ENCODE data around the gene IQCF6.

The IQCF6 gene

DNA sequence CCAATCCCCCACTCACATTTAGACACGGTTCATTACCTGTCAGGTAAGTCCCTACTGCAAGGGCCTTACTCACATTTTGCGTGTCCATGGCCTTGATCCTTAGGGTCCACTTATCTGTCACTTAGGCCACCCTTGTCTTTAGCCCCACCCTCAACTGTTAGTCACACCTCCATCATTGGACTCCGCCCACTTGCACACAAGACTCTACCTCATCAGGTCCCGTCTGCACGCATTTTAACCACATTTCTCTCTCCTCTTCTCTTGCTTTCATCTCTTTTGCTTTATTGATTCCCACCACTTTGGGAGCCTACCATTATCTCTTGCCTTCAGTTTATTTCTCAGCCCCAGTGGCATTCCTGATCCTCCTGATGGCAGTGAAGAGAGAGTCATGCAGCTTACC is at the start of gene IQCF6:
IQCF6 (minus strand) TSS at position 101 of the 400 bp plus-strand sequence; CDS start at position 88, 13 bp downstream.
- TF ChIP-seq, protein P1, sequence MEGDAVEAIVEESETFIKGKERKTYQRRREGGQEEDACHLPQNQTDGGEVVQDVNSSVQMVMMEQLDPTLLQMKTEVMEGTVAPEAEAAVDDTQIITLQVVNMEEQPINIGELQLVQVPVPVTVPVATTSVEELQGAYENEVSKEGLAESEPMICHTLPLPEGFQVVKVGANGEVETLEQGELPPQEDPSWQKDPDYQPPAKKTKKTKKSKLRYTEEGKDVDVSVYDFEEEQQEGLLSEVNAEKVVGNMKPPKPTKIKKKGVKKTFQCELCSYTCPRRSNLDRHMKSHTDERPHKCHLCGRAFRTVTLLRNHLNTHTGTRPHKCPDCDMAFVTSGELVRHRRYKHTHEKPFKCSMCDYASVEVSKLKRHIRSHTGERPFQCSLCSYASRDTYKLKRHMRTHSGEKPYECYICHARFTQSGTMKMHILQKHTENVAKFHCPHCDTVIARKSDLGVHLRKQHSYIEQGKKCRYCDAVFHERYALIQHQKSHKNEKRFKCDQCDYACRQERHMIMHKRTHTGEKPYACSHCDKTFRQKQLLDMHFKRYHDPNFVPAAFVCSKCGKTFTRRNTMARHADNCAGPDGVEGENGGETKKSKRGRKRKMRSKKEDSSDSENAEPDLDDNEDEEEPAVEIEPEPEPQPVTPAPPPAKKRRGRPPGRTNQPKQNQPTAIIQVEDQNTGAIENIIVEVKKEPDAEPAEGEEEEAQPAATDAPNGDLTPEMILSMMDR (IDR thresholded peaks at IDR 0.05; ENCODE audit: control insufficient read depth, extremely low read depth, insufficient read depth): no peak
- no peak for DNase-seq (ENCODE audit: low read depth)
- no peak within 1 kb of the TSS for H3K4me3 ChIP-seq (ENCODE audit: low read depth, low read length)

DNA sequence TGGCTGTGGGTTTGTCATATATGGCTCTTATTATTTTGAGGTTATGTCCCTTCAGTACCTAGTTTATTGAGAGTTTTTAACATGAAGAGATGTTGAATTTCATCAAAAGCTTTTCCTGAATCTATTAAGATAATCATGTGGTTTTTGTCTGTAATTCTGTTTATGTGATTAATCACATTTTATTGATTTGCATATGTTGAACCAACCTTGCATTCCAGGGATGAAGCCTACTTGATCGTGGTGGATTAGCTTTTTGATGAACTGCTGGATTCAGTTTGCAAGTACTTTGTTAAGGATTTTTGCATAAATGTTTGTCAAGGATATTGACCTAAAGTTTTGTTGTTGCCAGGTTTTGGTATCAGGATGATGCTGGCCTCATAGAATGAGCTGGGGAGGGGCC is 49.3 kb upstream of the IQCF6 start:
- H3K4me3 ChIP-seq (ENCODE audit: low read depth, low read length): no peak overlapping the region
- TF ChIP-seq, protein P1 (IDR thresholded peaks at IDR 0.05; ENCODE audit: control insufficient read depth, extremely low read depth, insufficient read depth): no peak
- no peak for DNase-seq (ENCODE audit: low read depth)

DNA sequence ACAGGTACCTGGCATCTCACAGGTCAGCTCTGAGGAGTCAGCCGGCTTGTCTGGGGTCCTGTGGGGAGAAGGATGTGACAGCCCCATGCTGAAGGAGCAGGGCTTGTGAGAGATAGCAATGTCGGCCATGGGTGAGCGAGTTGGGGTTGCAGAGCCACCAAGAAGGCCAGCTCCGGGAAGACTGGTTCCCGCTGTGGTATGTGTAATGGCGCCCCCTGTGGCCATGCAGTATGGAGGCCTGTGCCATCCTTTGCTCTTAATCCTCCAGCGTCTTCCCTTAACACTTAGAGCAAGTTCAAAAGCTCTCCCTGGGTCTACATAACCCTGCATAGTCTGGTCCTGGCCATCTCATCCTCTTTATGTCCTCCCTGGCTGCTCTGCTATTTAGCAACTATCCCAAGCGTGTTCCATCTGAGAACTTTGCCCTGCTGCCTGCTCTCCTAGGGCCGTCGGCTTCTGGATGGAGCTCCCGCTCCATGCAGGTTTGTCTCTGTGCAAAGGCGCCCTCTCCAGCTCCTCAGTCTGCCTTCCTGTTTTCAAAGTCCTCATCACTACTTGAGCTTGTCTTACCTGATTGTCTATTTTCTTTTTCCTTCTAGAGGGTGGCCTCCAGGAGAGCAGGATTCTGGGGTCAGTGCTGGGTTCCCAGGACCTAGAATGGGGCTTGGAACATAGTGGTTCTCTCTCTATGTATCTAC is 40.8 kb upstream of the IQCF6 start:
- no peak for DNase-seq (ENCODE audit: low read depth)
- TF ChIP-seq, protein P1 (IDR thresholded peaks at IDR 0.05; ENCODE audit: control insufficient read depth, extremely low read depth, insufficient read depth): peak; percentile 27; the same call in 1 of the 2 replicates
- no peak overlapping the region for H3K4me3 ChIP-seq (ENCODE audit: low read depth, low read length)

DNA sequence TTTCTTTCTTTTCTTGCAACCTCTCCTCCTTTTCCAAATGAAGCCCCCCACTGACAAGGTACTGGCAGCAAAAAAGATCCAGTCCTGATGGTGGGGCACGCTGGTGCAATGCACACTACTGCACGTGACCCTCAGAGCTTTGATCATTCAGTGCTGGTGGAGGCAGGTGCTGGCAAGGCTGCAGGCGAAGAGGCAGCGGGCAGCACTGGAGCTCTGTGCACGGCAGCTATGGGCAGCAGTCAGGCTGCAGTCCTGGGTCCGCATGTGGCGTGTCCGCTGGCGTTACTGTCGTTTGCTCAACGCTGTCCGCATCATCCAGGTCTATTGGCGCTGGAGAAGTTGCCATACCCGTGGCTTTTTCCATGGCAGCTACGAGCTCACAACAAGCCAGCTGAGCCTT is 40.1 kb upstream of the IQCF6 start:
- no peak for DNase-seq (ENCODE audit: low read depth)
- no peak overlapping the region for H3K4me3 ChIP-seq (ENCODE audit: low read depth, low read length)
- TF ChIP-seq, protein P1 (IDR thresholded peaks at IDR 0.05; ENCODE audit: control insufficient read depth, extremely low read depth, insufficient read depth): no peak

DNA sequence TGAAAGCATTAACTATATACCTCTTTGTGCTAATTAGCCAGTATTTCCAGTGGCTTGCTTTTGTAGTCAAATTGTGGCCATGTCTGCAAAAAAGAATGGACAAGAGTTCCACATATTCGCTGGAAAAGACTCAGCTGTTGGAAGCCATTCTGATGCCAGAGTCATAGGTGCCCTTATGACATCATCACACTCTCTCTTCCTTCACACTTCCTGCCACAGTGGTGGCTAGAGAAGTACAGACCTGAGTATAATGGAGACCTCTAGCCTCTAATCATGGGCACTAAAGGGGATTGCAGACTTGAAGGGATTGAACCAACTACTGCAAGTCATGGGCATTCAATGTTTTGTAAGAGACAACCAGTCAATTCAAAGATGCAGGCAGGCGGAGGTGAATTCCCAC is 38.3 kb upstream of the IQCF6 start:
- DNase-seq (ENCODE audit: low read depth): no peak
- H3K4me3 ChIP-seq (ENCODE audit: low read depth, low read length): no peak overlapping the region
- TF ChIP-seq, protein P1 (IDR thresholded peaks at IDR 0.05; ENCODE audit: control insufficient read depth, extremely low read depth, insufficient read depth): no peak

DNA sequence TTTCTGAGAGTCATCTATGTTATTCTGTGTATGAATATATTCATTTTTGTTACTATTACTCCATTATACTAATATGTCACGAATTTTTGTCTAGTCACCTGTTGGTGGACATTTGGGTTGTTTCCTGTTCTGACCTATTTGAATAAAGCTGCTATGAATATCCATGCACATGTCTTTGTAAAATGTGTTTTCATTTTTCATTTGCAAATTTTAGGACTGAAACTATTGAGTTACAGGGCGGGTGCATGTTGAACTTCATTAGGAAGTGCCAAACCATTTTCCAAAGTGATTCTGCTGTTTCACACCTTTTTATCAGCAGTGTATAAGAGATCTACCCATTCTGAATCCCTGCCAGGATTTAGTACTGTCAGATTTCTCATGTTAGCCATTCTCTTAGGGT is 37.7 kb upstream of the IQCF6 start:
- no peak for DNase-seq (ENCODE audit: low read depth)
- no peak overlapping the region for H3K4me3 ChIP-seq (ENCODE audit: low read depth, low read length)
- TF ChIP-seq, protein P1 (IDR thresholded peaks at IDR 0.05; ENCODE audit: control insufficient read depth, extremely low read depth, insufficient read depth): no peak

DNA sequence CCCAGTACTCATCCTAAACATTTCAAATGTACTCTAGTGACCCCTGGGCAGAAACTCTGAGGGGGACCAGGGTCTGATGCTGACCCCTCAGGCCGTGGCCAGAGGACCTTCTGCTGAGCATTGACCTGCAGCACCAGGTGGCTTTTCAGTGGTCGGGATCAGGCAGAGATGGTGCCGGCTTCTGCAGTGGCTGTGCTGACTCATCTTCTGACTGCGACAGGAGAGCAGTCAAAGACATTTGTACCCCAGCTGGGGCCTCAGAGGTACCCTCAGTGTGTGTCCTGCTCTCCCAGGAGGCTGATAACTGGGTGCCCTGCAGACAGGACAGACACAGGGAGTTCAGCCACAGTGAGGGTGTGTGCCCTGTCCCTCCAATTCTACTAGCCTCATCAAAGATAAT is 36.6 kb upstream of the IQCF6 start:
- TF ChIP-seq, protein P1 (IDR thresholded peaks at IDR 0.05; ENCODE audit: control insufficient read depth, extremely low read depth, insufficient read depth): no peak
- DNase-seq (ENCODE audit: low read depth): no peak
- no peak overlapping the region for H3K4me3 ChIP-seq (ENCODE audit: low read depth, low read length)
